ENCODE results near the gene FAM117B. TPM values are rescaled to one million over a fixed set of nuclear protein-coding genes. Genes with fewer than 3 reads are reported as not detected.

FAM117B gene
- polyA plus RNA-seq, 2 of the 4 experiments (the other 2 are of a cell fraction) = 3.6 TPM

GRCh38 chr2:202726070-202726469 lies 91.3 kb downstream of the FAM117B start:
- ATAC-seq = no peak
- no peak for DNase-seq (ENCODE audit: low read depth in 1 of 2, low spot score in 1 of 2)
- H3K4me1 ChIP-seq = no peaks in the 10 kb centered on the region
- no peak overlapping the region for H3K4me3 ChIP-seq
- FAIRE-seq = no peak
- TF ChIP-seq ZSCAN20 (CRISPR knock-in tag; IDR thresholded peaks at IDR 0.05) (no peak), RNF2 (IDR thresholded peaks at IDR 0.05; ENCODE audit: borderline replicate concordance, low read depth) (no peak), ELK1 (IDR thresholded peaks at IDR 0.05; ENCODE audit: low read depth, low read length) (no peak), PBX3 (IDR thresholded peaks at IDR 0.05) (no peak), HDAC2 (IDR thresholded peaks at IDR 0.05) (no peak), JUN (IDR thresholded peaks at IDR 0.05) (no peak), CEBPB (IDR thresholded peaks at IDR 0.05) (no peak)
- ChIA-PET CTCF (no interaction called here), POLR2A (no interaction called here)
- no peak overlapping the region for H3K27ac ChIP-seq
- H3K9me3 ChIP-seq = no peaks in the 10 kb centered on the region
- WGBS (ENCODE audit: missing lambda C conversion rate) = 92% methylated on average over 3 of the region's 3 CpGs
- H3K4me2 ChIP-seq = no peak overlapping the region

- Histone ChIP-seq H3K27ac (no peak overlapping the region), H3K4me3 (no peak overlapping the region), H3K4me2 (no peak overlapping the region), H3K4me1 (no peaks in the 10 kb centered on the region), H3K9me3 (no peaks in the 10 kb centered on the region)
- TF ChIP-seq REST (IDR thresholded peaks at IDR 0.05) (no peak), ZSCAN20 (CRISPR knock-in tag; IDR thresholded peaks at IDR 0.05) (no peak), ZNF302 (CRISPR knock-in tag; IDR thresholded peaks at IDR 0.05) (no peak), HDAC2 (IDR thresholded peaks at IDR 0.05) (no peak)
- ChIA-PET POLR2A (no interaction called here), CTCF (interaction anchor here (0.7 kb wide), 1 partner anchor 83 kb away, joined by 3 read pairs; no protein-coding TSS in a partner anchor)
- FAIRE-seq = no peak
- DNase-seq (ENCODE audit: low read depth in 1 of 2, low spot score in 1 of 2) = no peak
- ATAC-seq = no peak
- 89% methylated on average over 1 of the region's 1 CpG for WGBS (ENCODE audit: missing lambda C conversion rate)
These were observed 102.1 kb downstream of the FAM117B start for GRCh38 chr2:202736826-202737225.

GRCh38 chr2:202743613-202744012 lies 108.8 kb downstream of the FAM117B start:
- ChIA-PET POLR2A (no interaction called here), CTCF (no interaction called here)
- TF ChIP-seq CHD2 (IDR thresholded peaks at IDR 0.05; ENCODE audit: low read length, partially characterized antibody) = no peak
- no peak for TF ChIP-seq ZNF302 (CRISPR knock-in tag; IDR thresholded peaks at IDR 0.05)
- no peak for TF ChIP-seq RCOR1 (IDR thresholded peaks at IDR 0.05; ENCODE audit: low read depth, low read length)
- TF ChIP-seq ZSCAN20 (CRISPR knock-in tag; IDR thresholded peaks at IDR 0.05) = no peak
- no peak for TF ChIP-seq HMGXB4 (CRISPR knock-in tag; IDR thresholded peaks at IDR 0.05; ENCODE audit: borderline replicate concordance)
- TF ChIP-seq GATA3 (IDR thresholded peaks at IDR 0.05; ENCODE audit: borderline replicate concordance) = no peak
- no peak for TF ChIP-seq MYC (IDR thresholded peaks at IDR 0.05; ENCODE audit: borderline replicate concordance, low read length)
- no peak for TF ChIP-seq CHD4 (IDR thresholded peaks at IDR 0.05; ENCODE audit: borderline replicate concordance)
- no peak for TF ChIP-seq HOXB13 (CRISPR knock-in tag; IDR thresholded peaks at IDR 0.05; ENCODE audit: low read depth)
- TF ChIP-seq POLR2AphosphoS2 (conservative IDR thresholded peaks at IDR 0.05; ENCODE audit: low read length) = no peak
- TF ChIP-seq HOXA7 (CRISPR knock-in tag; IDR thresholded peaks at IDR 0.05) = no peak
- TF ChIP-seq JUN (IDR thresholded peaks at IDR 0.05) = no peak
- TF ChIP-seq KDM5A (IDR thresholded peaks at IDR 0.05) = no peak
- TF ChIP-seq MAZ (IDR thresholded peaks at IDR 0.05; ENCODE audit: borderline replicate concordance, low read depth, low read length) = no peak
- DNase-seq (ENCODE audit: low read depth in 1 of 2, low spot score in 1 of 2) = no peak
- H3K4me3 ChIP-seq = no peak overlapping the region
- no peak for FAIRE-seq
- no peak overlapping the region for H3K4me2 ChIP-seq
- ATAC-seq = no peak
- 93% methylated on average over 1 of the region's 1 CpG for WGBS (ENCODE audit: missing lambda C conversion rate)
- H3K27ac ChIP-seq = no peak overlapping the region
- H3K9me3 ChIP-seq = peaks cover 17% of the 10 kb centered on the region
- H3K4me1 ChIP-seq = no peaks in the 10 kb centered on the region
